HepG2 (cell line): Measurements from ENCODE around the gene GPLD1. TPM values are rescaled to one million over a fixed set of nuclear protein-coding genes. Genes with fewer than 3 reads are reported as not detected.

ENCODE experiments used
- CBFB ChIP-seq: sonication (generic); formaldehyde crosslinking; IDR thresholded peaks from 2 replicates; pipeline ENCODE4 v1.4.0; 2020; ENCODE audit warnings: missing genetic modification reagents
- CHD2 ChIP-seq: IDR thresholded peaks from 2 replicates; pipeline ENCODE4 v1.6.1; 2011; ENCODE audit warnings: low read depth, low read length, improper control_type of control experiment
- ETV6 ChIP-seq: sonication (generic); formaldehyde crosslinking; conservative IDR thresholded peaks from 2 replicates; pipeline ENCODE4 v1.4.0; 2020; ENCODE audit warnings: missing genetic modification reagents
- HHEX ChIP-seq: IDR thresholded peaks from 2 replicates; pipeline ENCODE4 v1.6.1; 2016; ENCODE audit warnings: control low read depth
- IKZF4 ChIP-seq: sonication (generic); formaldehyde crosslinking; IDR thresholded peaks from 2 replicates; pipeline ENCODE4 v1.5.1; 2020; ENCODE audit warnings: borderline replicate concordance, mild to moderate bottlenecking, low read depth, missing genetic modification reagents; ENCODE audit errors: not compliant biosample characterization
- NFKB2 ChIP-seq: sonication (generic); formaldehyde crosslinking; IDR thresholded peaks from 2 replicates; pipeline ENCODE4 v1.4.0; 2020; ENCODE audit warnings: missing genetic modification reagents, borderline replicate concordance
- RNF2 ChIP-seq: fragments of 450-650 bp; conservative IDR thresholded peaks from 2 replicates; pipeline ENCODE4 v1.6.1; 2016; ENCODE audit warnings: low read depth
- SOX13 ChIP-seq, 3 experiments: fragments of 450-650 bp in 1 of 3; sonication (generic) in 1 of 3; formaldehyde crosslinking in 1 of 3; IDR thresholded peaks in 2 of 3; conservative IDR thresholded peaks in 1 of 3; 2 replicates each; pipeline versions ENCODE4 v1.5.0 to v1.6.1; 2016 to 2020; ENCODE audit warnings: antibody characterized with exemption in 1 of 3, mild to moderate bottlenecking in 1 of 3, missing compliant biosample characterization in 1 of 3, missing genetic modification reagents in 1 of 3, moderate library complexity in 1 of 3
- STAT5B ChIP-seq: sonication (generic); formaldehyde crosslinking; IDR thresholded peaks from 2 replicates; pipeline ENCODE4 v1.4.0; 2020; ENCODE audit warnings: missing genetic modification reagents
- TMF1 ChIP-seq: sonication (generic); formaldehyde crosslinking; IDR thresholded peaks from 2 replicates; pipeline ENCODE4 v1.8.1; 2022; ENCODE audit warnings: low read depth, missing genetic modification reagents
- ZFAT ChIP-seq: sonication (generic); formaldehyde crosslinking; conservative IDR thresholded peaks from 2 replicates; pipeline ENCODE4 v1.8.1; 2023; ENCODE audit warnings: missing genetic modification reagents, inconsistent platforms
- ZMYM3 ChIP-seq: sonication (generic); formaldehyde crosslinking; IDR thresholded peaks from 2 replicates; pipeline ENCODE4 v1.5.1; 2020; ENCODE audit warnings: mild to moderate bottlenecking, missing genetic modification reagents
- ZNF441 ChIP-seq: sonication (generic); formaldehyde crosslinking; IDR thresholded peaks from 2 replicates; pipeline ENCODE4 v1.7.0; 2021; ENCODE audit warnings: missing genetic modification reagents, borderline replicate concordance
- ZNF484 ChIP-seq: sonication (generic); formaldehyde crosslinking; IDR thresholded peaks from 2 replicates; pipeline ENCODE4 v1.5.1; 2020; ENCODE audit warnings: mild to moderate bottlenecking, low read depth, missing genetic modification reagents, borderline replicate concordance
- ZNF672 ChIP-seq: sonication (generic); formaldehyde crosslinking; IDR thresholded peaks from 2 replicates; pipeline ENCODE4 v1.8.1; 2022; ENCODE audit warnings: missing genetic modification reagents
- ZNF703 ChIP-seq: sonication (generic); formaldehyde crosslinking; IDR thresholded peaks from 2 replicates; pipeline ENCODE4 v1.5.1; 2020; ENCODE audit warnings: missing genetic modification reagents, mild to moderate bottlenecking, moderate library complexity, borderline replicate concordance
- ZSCAN12 ChIP-seq: sonication (generic); formaldehyde crosslinking; IDR thresholded peaks from 2 replicates; pipeline ENCODE4 v1.9.0; 2021; ENCODE audit warnings: mild to moderate bottlenecking, missing genetic modification reagents
- polyA plus RNA-seq, 8 experiments: library from polyadenylated mRNA; depleted of rRNA in 3 of 8; stranded (reverse) in 7 of 8; unstranded in 1 of 8; fragments of >200 nt; fragmentation: Illumina TruSeq in 4 of 8; extraction: Trizol in 4 of 8; gene quantifications; 2 replicates each; pipeline versions ENCODE4 v1.2.1 to v1.2.3, GENCODE V29; 2011 to 2016; ENCODE audit warnings: low read depth in 4 of 8, missing spikeins in 1 of 8, mixed read lengths in 1 of 8; ENCODE audit not compliant: insufficient read depth in 1 of 8
- total RNA-seq, 5 experiments: library from RNA; depleted of rRNA; stranded (reverse); fragments of >200 nt; fragmentation: Illumina TruSeq; extraction: Trizol; gene quantifications; 2 replicates each; pipeline ENCODE4 v1.2.3, GENCODE V29; 2016; ENCODE audit warnings: low read depth in 1 of 5
- TF ChIP-seq, protein P1 (sequence below): sonication (generic); formaldehyde crosslinking; IDR thresholded peaks from 2 replicates; pipeline ENCODE4 v1.4.0; 2020; ENCODE audit warnings: missing genetic modification reagents
- TF ChIP-seq, protein P2 (sequence below): sonication (generic); formaldehyde crosslinking; IDR thresholded peaks from 2 replicates; pipeline ENCODE4 v1.5.1; 2020; ENCODE audit warnings: mild to moderate bottlenecking, missing genetic modification reagents
- TF ChIP-seq, protein P3 (sequence below): sonication (generic); formaldehyde crosslinking; IDR thresholded peaks from 2 replicates; pipeline ENCODE4 v1.9.0; 2022; ENCODE audit warnings: low read depth, missing genetic modification reagents

GPLD1 gene
- total and polyA plus RNA-seq, 2 of the 13 experiments (the other 11 are each of a cell fraction or from before 2014, with no cell fraction given), result 6.2 to 7.6 TPM

DNA sequence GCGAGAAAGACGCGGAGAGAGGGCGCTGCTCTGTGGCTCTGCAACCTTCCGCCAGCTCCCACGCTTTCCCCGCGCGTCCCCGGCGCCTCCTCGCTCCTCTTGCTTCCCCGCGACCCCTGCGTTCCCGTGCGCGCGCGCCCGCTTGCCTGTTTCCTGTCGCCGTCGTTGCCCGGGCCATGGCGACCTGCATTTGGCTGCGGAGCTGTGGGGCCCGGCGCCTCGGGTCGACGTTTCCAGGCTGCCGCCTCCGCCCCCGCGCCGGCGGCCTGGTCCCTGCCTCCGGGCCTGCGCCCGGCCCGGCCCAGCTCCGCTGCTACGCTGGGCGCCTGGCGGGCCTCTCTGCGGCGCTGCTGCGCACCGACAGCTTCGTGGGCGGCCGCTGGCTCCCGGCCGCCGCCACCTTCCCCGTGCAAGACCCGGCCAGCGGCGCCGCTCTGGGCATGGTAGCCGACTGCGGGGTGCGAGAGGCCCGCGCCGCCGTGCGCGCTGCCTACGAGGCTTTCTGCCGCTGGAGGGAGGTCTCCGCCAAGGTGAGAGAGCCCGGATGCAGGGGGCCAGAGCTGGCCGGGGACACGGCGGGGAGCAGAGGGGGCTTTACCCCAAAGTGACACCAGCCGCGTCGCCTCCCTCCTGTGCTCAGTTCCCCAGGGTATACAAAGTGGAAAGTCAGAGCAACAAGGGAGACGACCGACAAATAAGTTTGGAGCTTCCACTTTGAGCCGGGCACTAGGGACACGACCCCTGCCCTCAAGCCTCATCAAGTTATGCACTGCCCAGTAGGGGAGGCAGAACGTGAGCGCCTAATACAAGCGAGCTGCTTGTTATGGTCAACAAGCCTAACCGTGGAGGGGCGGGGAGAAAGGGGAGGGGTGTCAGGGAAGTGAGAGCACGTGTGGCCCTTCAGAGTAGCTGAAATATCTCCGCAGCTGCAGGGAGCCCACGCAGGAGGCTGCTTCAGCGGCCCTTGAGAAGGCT lies 5.7 kb upstream of the GPLD1 start, which contains the start of gene ALDH5A1 (continued):
- TF ChIP-seq ZNF441 (peak; percentile 47; the same call in 1 of the 2 replicates), SOX13 (IDR thresholded peaks at IDR 0.05) (no peak), SOX13 (CRISPR knock-in tag; conservative IDR thresholded peaks at IDR 0.05 in 1 of 2, IDR thresholded peaks at IDR 0.05 in 1 of 2) (peak in 1 of 2 experiments; percentile 48; a peak in 2 of 4 replicates), ZSCAN12 (CRISPR knock-in tag) (peak; percentile 33; the same call in 1 of the 2 replicates), STAT5B (CRISPR knock-in tag) (0 out of 2 replicates have a peak, but pooled peaks have one; percentile 18), ZFAT (no peak; the same call in 1 of the 2 replicates), CBFB (CRISPR knock-in tag) (peak; percentile 60; the same call in 1 of the 2 replicates), NFKB2 (peak; percentile 68), HHEX (no peak), RNF2 (peak; percentile 84), ZMYM3 (CRISPR knock-in tag) (peak; percentile 8; the same call in 1 of the 2 replicates), ZNF703 (no peak), ZNF672 (CRISPR knock-in tag) (no peak; the same call in none of the 2 replicates), ZNF484 (CRISPR knock-in tag) (no peak), TMF1 (CRISPR knock-in tag) (no peak), IKZF4 (CRISPR knock-in tag) (peak; percentile 94), ETV6 (no peak; the same call in 1 of the 2 replicates), CHD2 (no peak)
- TF ChIP-seq, protein P1, sequence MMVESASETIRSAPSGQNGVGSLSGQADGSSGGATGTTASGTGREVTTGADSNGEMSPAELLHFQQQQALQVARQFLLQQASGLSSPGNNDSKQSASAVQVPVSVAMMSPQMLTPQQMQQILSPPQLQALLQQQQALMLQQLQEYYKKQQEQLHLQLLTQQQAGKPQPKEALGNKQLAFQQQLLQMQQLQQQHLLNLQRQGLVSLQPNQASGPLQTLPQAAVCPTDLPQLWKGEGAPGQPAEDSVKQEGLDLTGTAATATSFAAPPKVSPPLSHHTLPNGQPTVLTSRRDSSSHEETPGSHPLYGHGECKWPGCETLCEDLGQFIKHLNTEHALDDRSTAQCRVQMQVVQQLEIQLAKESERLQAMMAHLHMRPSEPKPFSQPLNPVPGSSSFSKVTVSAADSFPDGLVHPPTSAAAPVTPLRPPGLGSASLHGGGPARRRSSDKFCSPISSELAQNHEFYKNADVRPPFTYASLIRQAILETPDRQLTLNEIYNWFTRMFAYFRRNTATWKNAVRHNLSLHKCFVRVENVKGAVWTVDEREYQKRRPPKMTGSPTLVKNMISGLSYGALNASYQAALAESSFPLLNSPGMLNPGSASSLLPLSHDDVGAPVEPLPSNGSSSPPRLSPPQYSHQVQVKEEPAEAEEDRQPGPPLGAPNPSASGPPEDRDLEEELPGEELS (CRISPR knock-in tag), result peak; percentile 32
- TF ChIP-seq, protein P2, sequence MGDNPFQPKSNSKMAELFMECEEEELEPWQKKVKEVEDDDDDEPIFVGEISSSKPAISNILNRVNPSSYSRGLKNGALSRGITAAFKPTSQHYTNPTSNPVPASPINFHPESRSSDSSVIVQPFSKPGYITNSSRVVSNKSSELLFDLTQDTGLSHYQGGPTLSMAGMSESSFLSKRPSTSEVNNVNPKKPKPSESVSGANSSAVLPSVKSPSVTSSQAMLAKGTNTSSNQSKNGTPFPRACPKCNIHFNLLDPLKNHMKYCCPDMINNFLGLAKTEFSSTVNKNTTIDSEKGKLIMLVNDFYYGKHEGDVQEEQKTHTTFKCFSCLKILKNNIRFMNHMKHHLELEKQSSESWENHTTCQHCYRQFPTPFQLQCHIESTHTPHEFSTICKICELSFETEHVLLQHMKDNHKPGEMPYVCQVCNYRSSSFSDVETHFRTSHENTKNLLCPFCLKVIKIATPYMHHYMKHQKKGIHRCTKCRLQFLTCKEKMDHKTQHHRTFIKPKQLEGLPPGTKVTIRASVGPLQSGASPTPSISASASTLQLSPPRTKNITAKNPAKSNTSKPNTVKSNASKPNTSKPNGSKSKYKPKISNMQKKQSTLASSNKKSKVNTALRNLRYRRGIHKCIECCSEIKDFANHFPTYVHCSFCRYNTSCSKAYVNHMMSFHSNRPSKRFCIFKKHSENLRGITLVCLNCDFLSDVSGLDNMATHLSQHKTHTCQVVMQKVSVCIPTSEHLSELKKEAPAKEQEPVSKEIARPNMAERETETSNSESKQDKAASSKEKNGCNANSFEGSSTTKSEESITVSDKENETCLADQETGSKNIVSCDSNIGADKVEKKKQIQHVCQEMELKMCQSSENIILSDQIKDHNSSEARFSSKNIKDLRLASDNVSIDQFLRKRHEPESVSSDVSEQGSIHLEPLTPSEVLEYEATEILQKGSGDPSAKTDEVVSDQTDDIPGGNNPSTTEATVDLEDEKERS, result no peak
- TF ChIP-seq, protein P3, sequence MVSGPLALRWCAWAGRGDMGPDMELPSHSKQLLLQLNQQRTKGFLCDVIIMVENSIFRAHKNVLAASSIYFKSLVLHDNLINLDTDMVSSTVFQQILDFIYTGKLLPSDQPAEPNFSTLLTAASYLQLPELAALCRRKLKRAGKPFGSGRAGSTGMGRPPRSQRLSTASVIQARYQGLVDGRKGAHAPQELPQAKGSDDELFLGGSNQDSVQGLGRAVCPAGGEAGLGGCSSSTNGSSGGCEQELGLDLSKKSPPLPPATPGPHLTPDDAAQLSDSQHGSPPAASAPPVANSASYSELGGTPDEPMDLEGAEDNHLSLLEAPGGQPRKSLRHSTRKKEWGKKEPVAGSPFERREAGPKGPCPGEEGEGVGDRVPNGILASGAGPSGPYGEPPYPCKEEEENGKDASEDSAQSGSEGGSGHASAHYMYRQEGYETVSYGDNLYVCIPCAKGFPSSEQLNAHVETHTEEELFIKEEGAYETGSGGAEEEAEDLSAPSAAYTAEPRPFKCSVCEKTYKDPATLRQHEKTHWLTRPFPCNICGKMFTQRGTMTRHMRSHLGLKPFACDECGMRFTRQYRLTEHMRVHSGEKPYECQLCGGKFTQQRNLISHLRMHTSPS, result no peak
